ENCODE measurements around the gene TBC1D13. TPM values are rescaled to one million over a fixed set of nuclear protein-coding genes. Genes with fewer than 3 reads are reported as not detected.
A peak's percentile ranks its signal among the peaks of the same experiment; 100 is the strongest.

Gene TBC1D13
- total and polyA plus RNA-seq, 9 of the 15 experiments (the other 6 are each of a cell fraction or from before 2014, with no cell fraction given), result 2.3 to 28.7 (median 11.4) TPM

DNA sequence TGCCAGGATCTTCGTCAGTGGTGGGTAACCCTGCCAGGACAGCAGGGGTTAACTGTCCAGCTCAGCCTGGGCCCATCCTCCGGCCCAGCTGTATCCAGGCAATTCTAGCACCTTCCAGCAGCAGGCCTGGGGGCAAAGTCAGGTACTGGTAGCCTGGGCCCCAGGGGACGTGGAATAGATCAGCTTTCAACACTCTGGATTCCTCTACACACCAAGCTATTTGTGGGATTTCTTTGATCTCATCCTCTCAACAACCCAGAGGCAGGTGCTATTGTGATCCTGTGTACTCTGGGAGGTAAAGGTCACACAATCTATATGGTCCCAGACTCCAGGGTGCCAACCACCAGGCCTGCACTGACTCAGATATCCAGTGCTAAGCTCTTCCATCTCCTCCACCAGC is 51.3 kb downstream of the TBC1D13 start:
- no peak overlapping the region for H3K4me2 ChIP-seq (ENCODE audit: insufficient read depth, low read length)
- no peaks in the 10 kb centered on the region for H3K9me1 ChIP-seq (ENCODE audit: control insufficient read depth, insufficient read depth, low read length)
- in situ Hi-C loops (cut with MboI) (no loop called here), intact Hi-C loops (cut with micrococcal nuclease) (no loop called here)
- H3K36me3 ChIP-seq (ENCODE audit: control insufficient read depth, insufficient read depth, low read length), result peaks cover 21% of the 10 kb centered on the region; the same call in 2 of the 3 replicates
- H2AFZ ChIP-seq (ENCODE audit: low read depth, low read length), result no peak overlapping the region
- ChIA-PET CTCF (ENCODE audit: low intra/inter-chr PET ratio) (no interaction called here), POLR2A (interaction anchor here (1.0 kb wide), 1 partner anchor 105 kb away, joined by 6 read pairs; no protein-coding TSS in a partner anchor)
- H4K20me1 ChIP-seq (replicated peaks; ENCODE audit: control insufficient read depth, insufficient read depth, low read length), result no peaks in the 10 kb centered on the region
- no peak overlapping the region for H3K4me3 ChIP-seq
- no peak overlapping the region for H3K27ac ChIP-seq (ENCODE audit: extremely low read depth, low read depth, low read length)
- 69% methylated on average over 3 of the region's 3 CpGs for WGBS (ENCODE audit: insufficient coverage, low coverage, missing lambda C conversion rate)
- no peaks in the 10 kb centered on the region for H3K9me3 ChIP-seq (replicated peaks; ENCODE audit: control insufficient read depth, insufficient read depth, low read depth, low read length)
- no peak for ATAC-seq
- H3K79me2 ChIP-seq (ENCODE audit: control insufficient read depth, insufficient read depth, low read length), result no peaks in the 10 kb centered on the region
- DNase-seq (ENCODE audit: extremely low read depth in 1 of 4, low spot score in 3 of 4), result peak in 3 of 4 experiments; percentile 4 to 7 (median 6)
- TF ChIP-seq CAMTA2 (CRISPR knock-in tag; conservative IDR thresholded peaks at IDR 0.05) (no peak), SIX5 (IDR thresholded peaks at IDR 0.05; ENCODE audit: borderline replicate concordance in 1 of 2, insufficient read depth in 1 of 2, low read depth in 1 of 2, low read length in 2 of 2) (no peak), ZBTB17 (CRISPR knock-in tag; IDR thresholded peaks at IDR 0.05) (no peak), PHF20 (IDR thresholded peaks at IDR 0.05; ENCODE audit: partially characterized antibody) (no peak)
- H3K9ac ChIP-seq (ENCODE audit: insufficient read depth in 1 of 2, low read depth in 2 of 2, low read length in 2 of 2), result peak overlapping the region in 1 of 2 experiments; percentile 78; a peak in 2 of 4 replicates
- no peaks in the 10 kb centered on the region for H3K27me3 ChIP-seq (ENCODE audit: control insufficient read depth in 2 of 2, insufficient read depth in 2 of 2, low read length in 2 of 2)
- BruUV-seq (replicated peaks), result no TSS peak
- peaks cover 0 to 5% of the 10 kb centered on the region in 2 experiments; a peak in 2 of 5 replicates for H3K4me1 ChIP-seq (replicated peaks in 1 of 2; ENCODE audit: control insufficient read depth in 2 of 2, insufficient read depth in 2 of 2, low read length in 2 of 2)
- FAIRE-seq, result no peak

GRCh38 chr9:128840524-128840923 is 53.5 kb downstream of the TBC1D13 start:
- Histone ChIP-seq H3K9me1 (ENCODE audit: control insufficient read depth, insufficient read depth, low read length) (peaks cover 10% of the 10 kb centered on the region), H3K9me3 (replicated peaks; ENCODE audit: control insufficient read depth, insufficient read depth, low read depth, low read length) (no peaks in the 10 kb centered on the region), H3K79me2 (ENCODE audit: control insufficient read depth, insufficient read depth, low read length) (no peaks in the 10 kb centered on the region), H3K27me3 (ENCODE audit: control insufficient read depth in 2 of 2, insufficient read depth in 2 of 2, low read length in 2 of 2) (no peaks in the 10 kb centered on the region), H3K4me2 (ENCODE audit: insufficient read depth, low read length) (no peak overlapping the region), H3K9ac (ENCODE audit: insufficient read depth in 1 of 2, low read depth in 2 of 2, low read length in 2 of 2) (no peak overlapping the region), H3K36me3 (ENCODE audit: control insufficient read depth, insufficient read depth, low read length) (peaks cover 15% of the 10 kb centered on the region), H4K20me1 (replicated peaks; ENCODE audit: control insufficient read depth, insufficient read depth, low read length) (no peaks in the 10 kb centered on the region), H3K4me1 (replicated peaks in 1 of 2; ENCODE audit: control insufficient read depth in 2 of 2, insufficient read depth in 2 of 2, low read length in 2 of 2) (peaks cover 9% of the 10 kb centered on the region in 2 experiments; a peak in 4 of 5 replicates), H2AFZ (ENCODE audit: low read depth, low read length) (no peak overlapping the region), H3K4me3 (no peak overlapping the region), H3K27ac (ENCODE audit: extremely low read depth, low read depth, low read length) (no peak overlapping the region)
- CTCF ChIA-PET (ENCODE audit: low intra/inter-chr PET ratio), result no interaction called here
- WGBS (ENCODE audit: insufficient coverage, low coverage, missing lambda C conversion rate), result 100% methylated on average over 1 of the region's 1 CpG
- POLR2A ChIA-PET, result interaction anchor here (0.7 kb wide), 1 partner anchor 890 kb away, joined by 3 read pairs; no protein-coding TSS in a partner anchor
- no TSS peak for BruUV-seq (replicated peaks)
- FAIRE-seq, result no peak
- no peak for DNase-seq (ENCODE audit: extremely low read depth in 1 of 4, low spot score in 3 of 4)
- in situ Hi-C loops (cut with MboI), result no loop called here
- intact Hi-C loops (cut with micrococcal nuclease), result no loop called here
- no peak for ATAC-seq
- TF ChIP-seq HDAC2 (IDR thresholded peaks at IDR 0.05), result no peak
- TF ChIP-seq PHB (CRISPR knock-in tag; IDR thresholded peaks at IDR 0.05), result no peak
- TF ChIP-seq ZBTB7A (IDR thresholded peaks at IDR 0.05; ENCODE audit: borderline replicate concordance, control insufficient read depth, low read depth, low read length), result no peak
- TF ChIP-seq ZBED1 (IDR thresholded peaks at IDR 0.05), result no peak
- TF ChIP-seq TRIM28 (IDR thresholded peaks at IDR 0.05), result no peak
- TF ChIP-seq, protein P1, sequence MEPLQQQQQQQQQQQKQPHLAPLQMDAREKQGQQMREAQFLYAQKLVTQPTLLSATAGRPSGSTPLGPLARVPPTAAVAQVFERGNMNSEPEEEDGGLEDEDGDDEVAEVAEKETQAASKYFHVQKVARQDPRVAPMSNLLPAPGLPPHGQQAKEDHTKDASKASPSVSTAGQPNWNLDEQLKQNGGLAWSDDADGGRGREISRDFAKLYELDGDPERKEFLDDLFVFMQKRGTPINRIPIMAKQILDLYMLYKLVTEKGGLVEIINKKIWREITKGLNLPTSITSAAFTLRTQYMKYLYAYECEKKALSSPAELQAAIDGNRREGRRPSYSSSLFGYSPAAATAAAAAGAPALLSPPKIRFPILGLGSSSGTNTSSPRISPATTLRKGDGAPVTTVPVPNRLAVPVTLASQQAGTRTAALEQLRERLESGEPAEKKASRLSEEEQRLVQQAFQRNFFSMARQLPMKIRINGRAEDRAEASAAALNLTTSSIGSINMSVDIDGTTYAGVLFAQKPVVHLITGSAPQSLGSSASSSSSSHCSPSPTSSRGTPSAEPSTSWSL (CRISPR knock-in tag; IDR thresholded peaks at IDR 0.05; ENCODE audit: borderline replicate concordance), result no peak
- TF ChIP-seq ELF2 (CRISPR knock-in tag; IDR thresholded peaks at IDR 0.05), result no peak
- no peak for TF ChIP-seq ASH1L (IDR thresholded peaks at IDR 0.05; ENCODE audit: borderline replicate concordance, low read depth, partially characterized antibody)
- TF ChIP-seq U2AF2 (optimal IDR thresholded peaks at IDR 0.05; ENCODE audit: low read depth, low read length), result no peak
- TF ChIP-seq, protein P2, sequence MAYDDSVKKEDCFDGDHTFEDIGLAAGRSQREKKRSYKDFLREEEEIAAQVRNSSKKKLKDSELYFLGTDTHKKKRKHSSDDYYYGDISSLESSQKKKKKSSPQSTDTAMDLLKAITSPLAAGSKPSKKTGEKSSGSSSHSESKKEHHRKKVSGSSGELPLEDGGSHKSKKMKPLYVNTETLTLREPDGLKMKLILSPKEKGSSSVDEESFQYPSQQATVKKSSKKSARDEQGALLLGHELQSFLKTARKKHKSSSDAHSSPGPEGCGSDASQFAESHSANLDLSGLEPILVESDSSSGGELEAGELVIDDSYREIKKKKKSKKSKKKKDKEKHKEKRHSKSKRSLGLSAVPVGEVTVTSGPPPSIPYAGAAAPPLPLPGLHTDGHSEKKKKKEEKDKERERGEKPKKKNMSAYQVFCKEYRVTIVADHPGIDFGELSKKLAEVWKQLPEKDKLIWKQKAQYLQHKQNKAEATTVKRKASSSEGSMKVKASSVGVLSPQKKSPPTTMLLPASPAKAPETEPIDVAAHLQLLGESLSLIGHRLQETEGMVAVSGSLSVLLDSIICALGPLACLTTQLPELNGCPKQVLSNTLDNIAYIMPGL (CRISPR knock-in tag; IDR thresholded peaks at IDR 0.05), result no peak
